Right kidney (tissue), 9 donors: ENCODE results near the gene DEPDC4.
"Not testable (repeated sequence)": the region's sequence is repeated elsewhere in the genome, so short reads cannot be mapped to it uniquely, and the experiment has no call there.

Experiments
- DNase-seq: peaks from one replicate; pipeline ENCODE4 v3.0.0-alpha.2; 2016
- long read RNA-seq, 8 donors: transcript quantifications; one replicate each; lab custom pipeline, GENCODE V29; 2026

Gene DEPDC4
- long read RNA-seq, donor 1, partial matches to known transcripts = 0 of 1 reads
- long read RNA-seq, donor 1, other reads (novel, unspliced or antisense) = 0 of 1 reads
- long read RNA-seq, donor 2 = 0 reads
- long read RNA-seq, donor 3 = 0 reads
- long read RNA-seq, donor 4, partial matches to known transcripts = 62 of 83 reads
- long read RNA-seq, donor 4, other reads (novel, unspliced or antisense) = 21 of 83 reads
- long read RNA-seq, donor 5, partial matches to known transcripts = 0 of 1 reads
- long read RNA-seq, donor 5, other reads (novel, unspliced or antisense) = 0 of 1 reads
- long read RNA-seq, donor 6 = 0 reads
- long read RNA-seq, donor 7 = 0 reads
- long read RNA-seq, donor 8 = 0 reads

DNA sequence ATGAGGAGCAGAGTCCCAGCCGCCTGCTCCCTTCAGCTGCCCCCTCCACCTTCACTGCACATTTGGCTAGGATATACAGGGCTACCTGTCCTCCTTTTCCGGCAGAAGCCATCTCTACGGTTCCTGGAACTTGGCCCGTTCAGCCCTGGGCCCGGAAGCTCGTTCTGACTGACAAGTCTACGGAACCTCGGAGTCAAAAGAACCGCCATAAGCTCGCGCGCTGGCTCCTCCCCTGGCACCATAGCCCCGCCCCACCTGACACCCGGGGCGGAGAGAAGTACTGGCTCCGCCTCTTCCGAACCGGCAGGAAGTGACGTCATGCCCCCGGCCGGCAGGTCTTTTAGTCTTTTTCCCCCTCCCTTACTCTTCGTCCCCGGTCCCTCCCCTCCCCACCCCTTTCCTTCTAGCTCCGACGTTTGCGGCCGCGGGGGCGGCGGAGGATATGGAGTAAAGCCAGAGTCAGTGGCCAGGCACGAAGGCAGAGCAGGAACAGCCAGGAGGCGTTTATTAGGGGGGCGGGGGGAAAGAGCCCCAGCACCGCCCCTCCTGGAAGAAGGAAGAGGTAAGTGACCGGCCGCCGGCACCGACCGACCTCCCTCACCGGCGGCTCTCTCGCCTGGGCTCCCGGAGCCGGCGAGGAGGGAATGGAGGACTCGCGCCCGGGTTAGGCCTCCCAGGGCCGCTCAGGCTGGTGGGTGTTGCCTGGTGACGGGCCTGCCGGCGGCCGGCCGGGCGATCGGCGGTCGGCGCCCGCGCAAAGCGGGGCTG is at the start of gene DEPDC4, which contains the start of gene SCYL2:
Gene DEPDC4, minus strand, starts transcription at position 245 of the 768 bp plus-strand sequence. Its CDS starts 3 bp downstream, at position 242.
Gene SCYL2, plus strand, starts transcription at position 343 of the 768 bp plus-strand sequence. CDS start 15,794 bp downstream, outside the sequence.
- peak; percentile 99 for DNase-seq

DNA sequence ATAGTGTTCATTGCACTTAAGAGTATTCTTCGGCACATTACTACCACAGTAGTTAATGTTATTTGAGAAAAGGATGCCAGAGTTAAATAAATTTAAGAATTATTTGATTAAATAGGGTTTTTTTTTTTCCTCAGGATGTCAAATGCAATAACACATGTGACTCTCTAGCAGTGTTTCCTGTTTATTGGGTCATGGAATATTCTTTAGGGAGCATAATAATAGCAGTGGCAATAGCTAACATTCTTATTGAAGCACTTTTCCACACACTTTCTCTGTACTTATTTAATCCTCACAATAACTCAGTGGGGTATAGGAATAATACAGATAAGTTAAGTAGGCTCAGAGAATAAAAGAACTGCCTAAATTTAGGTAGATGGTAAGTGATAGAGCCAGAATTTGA is 44.4 kb upstream of the DEPDC4 start:
- no peak for DNase-seq

DNA sequence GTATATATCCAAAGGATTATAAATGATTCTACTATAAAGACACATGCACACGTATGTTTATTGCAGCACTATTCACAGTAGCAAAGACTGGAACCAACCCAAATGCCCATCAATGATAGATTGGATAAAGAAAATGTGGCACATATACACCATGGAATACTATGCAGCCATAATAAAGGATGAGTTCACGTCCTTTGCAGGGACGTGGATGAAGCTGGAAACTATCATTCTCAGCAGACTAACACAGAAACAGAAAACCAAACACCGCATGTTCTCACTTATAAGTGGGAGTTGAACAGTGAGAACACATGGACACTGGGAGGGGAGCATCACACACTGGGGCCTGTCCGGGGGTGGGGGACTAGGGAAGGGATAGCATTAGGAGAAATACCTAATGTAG is 41.3 kb upstream of the DEPDC4 start:
- not testable (repeated sequence) for DNase-seq

DNA sequence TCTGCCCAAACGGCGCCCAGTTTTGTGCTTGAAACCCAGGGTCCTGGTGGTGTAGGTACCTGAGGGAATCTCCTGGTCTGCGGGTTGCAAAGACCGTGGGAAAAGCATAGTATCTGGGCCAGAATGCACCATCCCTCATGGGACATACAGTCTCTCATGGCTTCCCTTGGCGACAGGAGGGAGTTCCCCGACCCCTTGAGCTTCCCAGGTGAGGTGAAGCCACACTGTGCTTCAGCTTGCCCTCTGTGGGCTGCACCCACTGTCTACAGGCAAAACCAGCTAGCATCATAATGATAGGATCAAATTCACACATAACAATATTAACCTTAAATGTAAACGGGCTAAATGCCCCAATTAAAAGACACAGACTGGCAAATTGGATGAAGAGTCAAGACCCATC is 37.5 kb upstream of the DEPDC4 start:
- DNase-seq = not testable (repeated sequence)

DNA sequence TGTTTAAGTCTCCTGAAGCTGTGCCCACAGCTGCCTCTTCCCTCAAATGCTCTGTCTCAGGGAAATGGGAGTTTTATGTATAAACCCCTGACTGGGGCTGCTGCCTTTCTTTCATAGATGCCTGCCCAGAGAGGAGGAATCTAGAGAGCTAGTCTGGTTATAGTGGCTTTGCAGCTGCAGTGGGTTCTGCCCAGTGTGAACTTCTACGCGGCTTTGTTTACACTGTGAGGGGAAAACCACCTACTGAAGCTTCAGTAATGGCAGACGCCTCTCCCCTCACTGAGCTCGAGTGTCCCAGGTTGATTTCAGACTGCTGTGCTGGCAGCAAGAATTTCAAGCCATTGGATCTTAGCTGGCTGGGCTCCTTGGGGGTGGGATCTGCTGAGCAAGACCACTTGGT is 37.0 kb upstream of the DEPDC4 start:
- DNase-seq = no peak

DNA sequence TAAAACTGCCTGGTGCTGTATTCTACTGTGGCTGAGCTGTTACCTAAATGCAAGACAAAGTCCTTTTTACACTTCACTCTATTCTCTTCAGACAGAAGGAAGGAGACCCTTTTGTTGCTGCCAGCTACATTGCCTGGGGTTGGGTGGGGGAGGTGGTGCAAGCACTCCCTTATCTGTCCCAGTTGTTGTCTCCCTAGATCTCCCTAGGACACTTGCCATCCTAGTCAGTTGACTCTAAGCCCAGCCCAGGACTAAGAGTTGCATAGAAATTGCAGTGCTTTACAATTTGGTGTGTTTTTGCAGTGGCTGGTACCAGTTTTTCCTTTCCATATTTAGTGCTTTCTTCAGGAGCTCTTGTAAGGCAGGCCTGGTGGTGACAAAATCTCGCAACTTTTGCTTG is 35.2 kb upstream of the DEPDC4 start:
- no peak for DNase-seq

DNA sequence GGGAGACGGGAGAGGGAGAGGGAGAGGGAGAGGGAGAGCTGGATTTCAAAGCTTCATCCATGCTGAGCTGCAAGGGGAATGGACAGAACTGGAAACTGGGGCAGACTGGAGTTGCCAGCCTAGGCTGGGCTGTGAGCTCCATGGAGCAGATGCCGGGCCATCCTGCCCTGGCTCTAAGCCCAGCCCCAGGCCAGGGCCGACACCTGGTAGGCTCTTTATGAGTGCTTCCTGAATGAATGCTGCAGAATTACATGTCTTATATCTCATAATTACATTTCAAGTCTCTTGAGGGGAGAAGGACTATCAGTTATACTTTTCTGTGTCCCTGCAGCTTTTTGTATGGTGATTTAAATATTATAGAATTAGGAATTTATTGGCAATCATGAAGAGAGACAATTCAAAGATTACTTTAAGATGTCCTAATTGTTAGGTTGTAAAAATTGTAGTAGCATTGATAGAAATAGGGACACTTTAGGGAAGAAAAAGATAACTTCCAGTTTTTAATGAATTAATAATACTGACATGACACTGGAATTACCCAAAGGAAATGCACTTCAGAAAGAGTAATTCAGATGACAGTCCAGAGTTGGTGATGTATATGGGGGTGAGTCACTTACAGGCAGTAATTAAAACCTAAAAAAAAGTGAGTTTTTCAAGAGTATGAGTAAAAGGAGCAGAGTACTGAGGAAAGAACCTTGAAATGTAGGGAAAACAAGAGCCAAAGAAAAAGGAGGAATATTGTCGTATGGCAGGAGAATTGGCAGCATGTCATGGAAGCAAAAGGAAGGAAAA is 29.1 kb upstream of the DEPDC4 start:
- DNase-seq = no peak

DNA sequence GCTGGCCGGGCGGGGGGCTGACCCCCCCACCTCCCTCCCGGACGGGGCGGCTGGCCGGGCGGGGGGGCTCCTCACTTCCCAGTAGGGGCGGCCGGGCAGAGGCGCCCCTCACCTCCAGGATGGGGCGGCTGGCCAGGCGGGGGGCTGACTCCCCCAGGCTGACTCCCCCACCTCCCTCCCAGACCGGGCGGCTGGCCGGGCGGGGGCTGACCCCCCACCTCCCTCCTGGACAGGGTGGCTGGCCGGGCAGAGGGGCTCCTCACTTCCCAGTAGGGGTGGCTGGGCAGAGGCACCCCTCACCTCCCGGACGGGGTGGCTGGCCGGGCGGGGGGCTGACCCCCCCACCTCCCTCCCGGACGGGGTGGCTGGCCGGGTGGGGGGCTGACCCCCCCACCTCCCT is 27.5 kb upstream of the DEPDC4 start:
- not testable (repeated sequence) for DNase-seq

DNA sequence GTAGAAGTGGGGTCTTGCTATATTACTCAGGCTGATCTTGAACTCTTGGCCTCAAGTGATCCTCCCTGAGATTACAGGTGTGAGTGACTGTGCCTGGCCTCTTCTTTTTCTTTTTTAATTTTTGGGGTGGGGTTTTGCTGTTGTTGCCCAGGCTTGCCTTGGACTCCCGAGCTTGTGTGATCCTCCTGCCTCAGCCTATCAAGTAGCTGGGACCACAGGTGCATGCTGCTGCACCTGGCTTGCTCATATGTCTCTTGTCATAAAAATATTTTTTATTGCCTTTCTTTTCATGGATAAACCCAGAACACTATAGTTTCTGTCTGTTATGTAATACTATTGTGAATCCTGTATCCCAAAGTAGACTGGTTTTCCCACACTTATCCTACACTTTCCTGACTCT is 26.1 kb upstream of the DEPDC4 start:
- DNase-seq = no peak

DNA sequence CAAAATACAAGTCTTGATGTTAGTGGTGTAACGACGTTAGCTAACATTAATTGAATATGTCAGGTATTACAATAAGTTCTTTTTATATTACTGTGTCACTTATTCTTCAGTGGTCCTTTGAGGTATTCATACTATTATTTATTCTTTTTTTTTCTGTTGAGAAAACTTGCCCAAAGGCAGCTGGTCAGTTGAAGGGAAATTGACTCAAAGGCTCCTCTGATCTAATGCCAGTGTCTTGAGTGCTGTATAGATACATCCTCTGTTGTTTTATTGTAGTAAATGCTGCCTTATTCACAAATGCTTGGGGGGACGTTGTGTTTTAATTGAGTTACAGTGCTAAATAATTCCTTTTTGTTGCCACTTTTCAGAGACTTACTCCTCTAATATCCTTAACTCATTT is 23.1 kb upstream of the DEPDC4 start:
- DNase-seq = no peak

DNA sequence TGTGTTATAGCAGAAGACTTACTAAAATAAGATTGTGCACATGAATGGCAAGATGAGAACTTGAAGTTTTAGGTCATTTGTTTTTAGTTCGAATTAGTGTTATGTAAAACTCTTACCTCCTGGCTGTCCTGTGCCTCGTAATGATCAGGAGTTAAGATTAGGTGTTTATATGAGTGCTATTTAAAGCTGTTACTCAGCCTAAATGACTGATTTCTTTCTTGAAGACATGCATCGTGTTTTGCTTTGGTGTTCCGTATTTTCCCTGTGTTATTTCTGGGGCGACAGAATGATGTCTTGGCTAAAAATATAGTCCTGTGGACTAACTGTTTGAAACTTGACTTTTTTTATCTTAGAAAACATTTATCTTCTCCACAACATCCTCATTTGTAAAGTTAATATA is 22.2 kb upstream of the DEPDC4 start:
- DNase-seq = no peak

DNA sequence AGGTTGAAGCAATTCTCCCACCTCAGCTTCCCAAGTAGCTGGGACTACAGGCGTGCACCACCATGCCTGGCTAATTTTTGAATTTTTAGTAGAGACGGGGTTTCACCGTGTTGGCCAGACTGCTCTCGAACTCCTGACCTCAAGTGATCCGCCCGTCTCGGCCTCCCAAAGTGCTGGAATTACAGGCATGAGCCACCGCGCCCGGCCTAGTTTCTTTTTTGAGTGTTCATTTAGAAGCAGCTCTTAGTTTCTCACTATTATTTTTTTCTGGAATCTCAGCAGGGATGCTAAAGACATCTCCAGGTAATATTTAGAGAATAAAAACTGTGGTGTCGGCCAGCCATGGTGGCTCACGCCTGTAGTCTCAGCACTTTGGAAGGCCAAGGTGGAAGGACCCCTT is 17.7 kb upstream of the DEPDC4 start:
- DNase-seq = not testable (repeated sequence)

DNA sequence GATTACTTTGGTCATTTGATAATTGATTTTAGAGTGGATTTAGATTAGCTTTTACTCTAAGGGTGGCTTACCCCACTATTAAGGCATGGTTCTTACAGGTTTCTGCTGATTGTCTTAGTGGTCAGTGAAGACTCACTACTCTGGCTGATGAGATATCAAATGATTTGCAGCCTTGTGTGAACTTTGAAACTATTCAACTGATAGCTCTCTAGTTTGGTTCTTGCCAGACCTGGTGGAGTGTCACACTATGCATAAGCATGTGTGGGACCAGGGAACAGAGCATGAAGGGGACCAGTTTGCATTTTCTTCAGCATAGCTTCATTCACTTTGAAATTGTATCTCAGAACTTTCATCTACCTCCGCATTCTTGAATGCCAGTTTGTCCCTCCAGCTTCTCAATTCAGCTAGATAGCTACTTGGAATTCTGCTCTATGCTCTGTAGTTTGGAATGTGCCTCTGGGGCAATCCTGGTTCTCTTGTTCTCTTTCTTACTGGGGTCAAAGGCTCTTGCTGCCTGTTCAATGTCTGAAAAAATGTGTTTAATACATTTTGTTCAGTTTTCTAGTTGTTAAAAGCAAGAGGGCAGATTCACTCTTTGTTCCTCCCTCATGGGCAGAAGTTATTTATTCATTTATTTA is 12.8 kb upstream of the DEPDC4 start:
- no peak for DNase-seq

DNA sequence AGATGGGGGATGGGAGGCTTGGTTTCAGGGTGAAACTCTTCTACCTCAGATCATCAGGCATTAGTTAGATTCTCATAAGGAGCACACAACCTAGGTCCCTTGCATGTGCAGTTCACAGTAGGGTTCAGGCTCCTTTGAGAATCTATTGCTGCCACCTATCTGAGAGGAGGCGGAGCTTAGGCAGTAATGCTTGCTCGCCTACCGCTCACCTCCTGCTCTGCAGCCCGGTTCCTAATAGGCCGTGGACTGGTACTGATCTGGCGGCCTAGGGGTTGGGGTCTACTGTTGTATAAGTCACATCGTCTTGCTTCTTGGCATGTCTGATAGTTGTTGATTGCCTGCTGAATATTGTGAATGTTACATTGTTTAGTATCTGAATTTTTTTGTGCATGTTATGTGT is 12.3 kb upstream of the DEPDC4 start:
- no peak for DNase-seq

DNA sequence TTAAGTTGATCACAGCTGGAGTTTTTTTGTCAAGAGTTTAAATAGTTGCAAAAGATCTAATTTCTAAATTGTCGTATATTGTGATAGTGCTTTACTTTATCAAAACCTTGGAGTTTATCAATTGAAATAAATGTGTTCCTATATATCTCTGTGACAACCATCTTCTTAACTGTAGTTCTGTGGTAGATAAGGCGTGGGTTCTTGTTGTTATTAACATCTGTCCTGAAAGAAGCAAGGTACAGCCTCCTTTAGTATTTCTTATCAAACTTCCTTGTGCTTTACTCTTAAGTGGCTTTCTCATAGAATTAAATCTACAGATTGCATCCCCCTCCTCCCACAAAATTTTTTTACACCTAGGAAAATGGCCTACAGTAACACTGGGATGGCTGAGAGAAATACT is 7.4 kb upstream of the DEPDC4 start:
- DNase-seq = no peak

DNA sequence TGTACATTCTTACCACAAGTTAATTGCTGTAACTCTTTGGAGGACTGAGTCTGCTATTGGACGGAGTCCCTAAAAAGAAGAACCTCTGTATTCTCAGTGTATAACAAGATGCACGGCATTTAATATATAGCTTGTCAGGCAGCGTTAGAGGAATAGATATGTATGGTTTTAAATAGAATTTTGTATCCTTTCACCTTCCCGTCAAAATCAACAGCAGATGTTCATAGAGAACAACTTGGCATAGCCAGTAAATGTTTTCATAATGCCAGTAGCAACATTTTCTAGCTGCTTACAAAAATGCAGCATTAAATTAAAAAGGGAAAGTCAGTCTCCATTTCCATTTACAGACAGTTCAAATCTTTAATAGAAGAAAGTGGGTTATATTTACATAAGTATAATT is 6.9 kb upstream of the DEPDC4 start:
- no peak for DNase-seq

DNA sequence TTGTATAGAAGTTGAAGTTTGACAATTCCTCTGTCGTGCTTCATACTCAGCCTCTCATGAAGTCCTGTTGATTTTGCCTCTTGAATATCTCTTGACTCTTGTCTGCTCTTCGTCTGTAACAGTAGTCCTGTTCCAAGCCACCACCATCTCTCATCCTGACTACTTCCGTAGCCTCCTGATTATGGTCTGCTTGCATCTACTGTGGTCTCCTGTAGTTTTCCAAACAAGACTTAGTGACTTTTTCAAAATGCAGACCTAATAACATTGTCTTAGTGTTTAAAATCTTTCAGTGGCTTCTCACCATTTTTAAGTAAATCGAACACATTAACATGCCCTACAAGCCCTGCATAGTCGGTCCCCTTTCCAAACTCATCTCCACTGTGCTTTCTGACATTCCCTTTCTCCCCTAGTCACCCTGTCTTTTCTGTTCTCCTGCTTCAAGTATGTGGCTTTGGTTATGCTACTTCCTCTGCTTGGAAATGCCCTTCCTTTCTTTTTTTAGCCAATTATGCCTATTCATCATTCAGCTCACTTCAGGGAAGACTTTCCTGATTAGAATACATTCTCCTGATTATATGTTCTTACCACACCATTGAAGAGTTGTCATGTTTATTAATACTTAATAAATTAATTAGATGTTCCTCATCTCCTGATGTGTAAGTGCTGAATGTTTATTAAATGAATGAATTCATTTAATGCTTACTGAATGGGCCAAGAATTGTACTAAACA is 2.1 kb upstream of the DEPDC4 start:
- DNase-seq = no peak

DNA sequence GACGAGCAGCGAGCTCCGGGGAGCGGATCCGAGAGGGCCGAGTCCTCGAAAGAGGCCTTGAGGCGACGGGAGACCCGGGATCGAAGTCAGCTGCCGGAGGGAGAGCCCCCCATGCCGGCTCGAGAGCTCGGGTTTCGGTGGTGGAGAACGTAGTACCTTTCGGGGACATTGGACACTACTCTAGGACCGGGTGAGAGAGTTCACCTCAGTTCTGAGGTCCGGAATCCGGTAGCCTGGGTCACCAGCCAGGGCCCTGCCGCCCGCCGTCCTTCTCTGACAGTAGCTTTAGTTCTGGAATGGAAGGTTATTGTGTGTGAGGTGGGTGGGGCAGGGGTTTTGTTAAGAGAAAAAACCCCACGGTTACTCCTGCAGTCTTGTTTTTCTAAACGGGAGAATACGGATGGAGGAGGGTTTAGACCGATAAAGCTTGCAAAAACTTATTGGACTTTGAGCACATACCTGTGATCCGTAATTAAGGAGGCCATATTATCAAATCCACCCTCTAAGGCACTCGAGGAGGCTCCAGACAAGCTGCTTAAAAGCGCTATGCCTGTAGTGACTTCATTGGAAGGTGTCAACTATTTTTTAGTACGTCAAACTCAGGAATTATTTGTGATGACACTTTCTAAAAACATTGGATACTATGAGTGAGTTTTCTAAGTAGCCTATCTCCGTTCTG is 863 bp upstream of the DEPDC4 start:
- DNase-seq = no peak

DNA sequence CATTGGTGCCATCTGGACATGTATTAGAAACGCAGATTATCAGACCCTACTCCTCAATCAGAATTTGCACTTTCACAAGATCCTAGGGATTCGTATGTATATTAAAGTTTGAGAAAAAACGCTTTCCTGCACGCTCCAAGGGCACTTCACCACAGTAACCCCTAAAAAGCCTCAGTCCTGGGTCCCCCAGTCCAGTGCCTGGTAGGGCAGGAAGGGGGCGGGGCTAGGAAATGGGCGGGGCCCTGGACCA is 369 bp downstream of the DEPDC4 start:
- no peak for DNase-seq

DNA sequence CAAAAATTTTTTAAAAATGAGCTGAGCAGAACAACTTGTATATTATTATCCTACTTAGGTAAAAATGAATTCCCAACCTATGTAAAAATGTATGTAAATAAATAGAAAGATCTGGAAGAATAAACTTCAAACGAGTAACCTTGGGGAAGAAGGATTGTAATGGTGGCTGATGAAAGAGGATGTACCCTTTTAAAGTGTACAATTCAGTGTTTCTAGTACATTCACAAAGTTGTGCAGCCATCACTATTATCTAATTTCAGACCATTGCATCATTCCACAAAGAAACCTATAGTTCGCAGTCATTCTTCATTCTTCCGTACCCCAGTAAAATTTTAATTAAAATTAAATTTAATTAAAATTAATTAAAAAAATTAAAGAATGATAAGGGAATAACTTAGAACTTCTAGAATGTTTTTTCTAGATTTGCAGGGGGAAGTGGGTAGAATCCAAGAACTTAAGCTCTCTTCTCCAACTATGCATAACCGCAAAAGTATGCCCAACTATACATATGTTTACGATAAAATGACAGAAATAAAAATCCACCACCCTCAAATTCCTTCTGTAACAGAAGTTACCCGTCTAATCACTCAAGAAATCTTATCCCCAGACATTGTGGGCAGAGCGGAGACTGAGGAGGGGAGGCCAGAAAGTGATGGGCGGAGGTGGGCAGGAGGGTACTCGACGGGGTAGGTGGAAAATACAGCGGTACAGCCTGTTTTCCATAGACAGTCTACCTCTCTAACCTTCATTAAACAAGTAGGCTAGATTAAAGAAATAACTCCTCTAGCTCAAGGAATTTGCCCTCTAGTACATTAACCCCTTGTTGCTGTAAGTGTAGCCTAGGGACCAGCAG is 921 bp downstream of the DEPDC4 start:
- DNase-seq = no peak
